ENCODE measurements around the gene ADAM15.

The ADAM15 gene

DNA sequence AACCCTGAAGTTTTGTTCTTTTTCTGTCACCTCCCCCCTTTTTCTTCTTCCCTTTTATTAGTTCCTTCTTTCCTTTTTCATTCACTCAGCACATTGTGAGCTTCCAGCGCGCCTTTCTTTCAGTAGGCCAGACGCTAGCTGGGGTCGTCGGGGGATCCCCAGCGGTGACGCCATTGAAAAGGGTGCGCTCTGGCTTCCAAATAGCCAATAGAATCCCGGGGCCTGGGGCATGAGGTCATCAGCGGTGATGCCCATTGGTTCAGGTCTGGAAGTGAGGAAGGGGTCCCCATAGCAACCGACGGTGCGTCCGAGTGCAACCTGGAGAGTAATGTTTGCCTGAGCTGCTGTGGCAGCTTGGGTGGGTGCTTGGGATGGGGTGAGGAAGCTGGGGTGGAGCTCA lies 20.6 kb downstream of the ADAM15 start:
- H3K9me3 ChIP-seq (ENCODE audit: control insufficient read depth, low read length) = no peaks in the 10 kb centered on the region
- DNase-seq = no peak
- peaks cover 18% of the 10 kb centered on the region for H3K4me1 ChIP-seq (ENCODE audit: control insufficient read depth, insufficient read depth, low read length, poor library complexity, severe bottlenecking)
- peaks cover 14% of the 10 kb centered on the region for H3K36me3 ChIP-seq (ENCODE audit: control insufficient read depth, insufficient read depth, low read length)
- no peak overlapping the region for H3K27ac ChIP-seq (ENCODE audit: insufficient read depth, low read length, poor library complexity, severe bottlenecking)
- H3K4me3 ChIP-seq (ENCODE audit: insufficient read depth, low read depth, low read length, poor library complexity, severe bottlenecking) = no peak overlapping the region
- H3K27me3 ChIP-seq (replicated peaks; ENCODE audit: control insufficient read depth, insufficient read depth, low read length, poor library complexity, severe bottlenecking) = no peaks in the 10 kb centered on the region

DNA sequence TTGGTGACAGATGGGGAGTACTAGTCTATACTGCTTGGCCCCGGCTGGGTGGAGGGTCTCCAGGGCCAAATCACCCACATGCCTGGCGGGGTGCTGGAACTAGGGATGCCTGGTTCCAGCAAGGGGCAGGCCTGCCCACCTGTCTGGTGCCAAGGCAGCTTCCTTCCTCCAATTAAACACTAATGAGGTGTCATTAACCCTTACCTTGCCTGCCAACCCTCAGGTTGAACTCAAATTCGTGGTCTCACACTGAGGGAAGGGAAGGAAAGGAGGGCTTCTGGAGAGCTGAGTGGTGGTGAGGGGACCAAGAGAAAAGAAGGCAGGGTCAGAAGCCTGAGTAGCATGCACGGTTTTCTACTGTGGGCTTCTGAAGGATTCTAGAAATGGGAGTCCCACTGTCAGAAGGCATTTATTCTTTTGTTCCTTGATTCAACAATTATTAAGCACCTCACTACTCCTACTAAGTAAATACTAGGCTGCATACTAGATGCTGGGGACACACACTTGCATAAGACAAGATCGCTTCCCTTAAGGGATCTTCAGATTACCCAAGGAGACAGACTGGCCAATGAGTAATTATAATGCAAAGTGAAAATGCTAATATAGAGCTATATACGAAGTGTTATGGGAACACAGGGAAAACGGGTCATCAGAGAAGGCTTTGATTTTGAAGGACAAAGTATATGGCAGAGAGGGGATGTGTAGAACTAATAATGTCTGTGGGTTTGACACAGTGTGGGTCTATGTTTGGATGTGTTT lies 21.6 kb downstream of the ADAM15 start:
- no peak for DNase-seq
- H3K4me3 ChIP-seq (ENCODE audit: insufficient read depth, low read depth, low read length, poor library complexity, severe bottlenecking) = no peak overlapping the region
- H3K27ac ChIP-seq (ENCODE audit: insufficient read depth, low read length, poor library complexity, severe bottlenecking) = no peak overlapping the region
- H3K27me3 ChIP-seq (replicated peaks; ENCODE audit: control insufficient read depth, insufficient read depth, low read length, poor library complexity, severe bottlenecking) = no peaks in the 10 kb centered on the region
- peaks cover 18% of the 10 kb centered on the region for H3K4me1 ChIP-seq (ENCODE audit: control insufficient read depth, insufficient read depth, low read length, poor library complexity, severe bottlenecking)
- no peaks in the 10 kb centered on the region for H3K9me3 ChIP-seq (ENCODE audit: control insufficient read depth, low read length)
- H3K36me3 ChIP-seq (ENCODE audit: control insufficient read depth, insufficient read depth, low read length) = peaks cover 14% of the 10 kb centered on the region

DNA sequence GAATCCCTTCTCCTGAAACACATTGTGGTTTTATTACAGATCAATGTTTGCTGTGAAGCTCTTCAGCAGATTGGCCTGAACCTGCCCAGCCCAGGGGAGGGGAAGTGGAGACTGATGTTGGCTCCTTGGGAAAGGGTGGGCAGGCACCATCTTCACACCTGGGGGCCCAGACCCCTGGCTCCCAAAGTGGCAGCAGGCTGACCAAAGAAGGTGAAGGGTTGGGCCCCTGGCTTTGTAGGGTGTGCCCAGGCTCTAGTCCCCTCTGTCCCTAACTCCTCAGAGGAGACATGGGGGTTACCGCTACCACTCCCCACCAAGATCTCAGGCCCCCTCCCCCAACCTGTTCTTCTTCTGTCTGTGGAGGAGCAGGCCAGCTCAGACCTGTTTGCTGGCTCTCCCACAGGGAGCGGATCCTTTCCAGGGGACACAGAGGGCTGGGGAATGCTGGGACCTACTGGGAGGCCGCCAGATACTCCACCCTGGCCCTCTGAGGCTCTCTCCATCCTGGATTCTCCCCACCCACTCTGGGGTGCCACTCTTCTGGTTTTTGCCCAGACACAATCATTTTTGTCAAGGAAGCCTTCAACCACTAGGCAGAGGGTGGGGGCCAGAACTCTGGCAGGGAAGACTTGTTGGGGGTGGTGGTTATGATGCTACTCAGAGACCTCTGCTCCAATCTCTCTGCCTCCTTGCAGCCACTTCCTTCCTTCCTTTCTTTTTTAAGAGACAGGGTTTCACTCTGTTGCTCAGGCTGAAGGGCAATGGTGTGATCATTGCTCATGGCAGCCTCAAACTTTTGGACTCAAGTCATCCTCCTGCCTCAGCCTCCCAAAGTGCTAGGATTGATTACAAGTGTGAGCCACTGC lies 22.5 kb downstream of the ADAM15 start:
- Histone ChIP-seq H3K4me3 (ENCODE audit: insufficient read depth, low read depth, low read length, poor library complexity, severe bottlenecking) (no peak overlapping the region), H3K4me1 (ENCODE audit: control insufficient read depth, insufficient read depth, low read length, poor library complexity, severe bottlenecking) (peaks cover 18% of the 10 kb centered on the region), H3K9me3 (ENCODE audit: control insufficient read depth, low read length) (no peaks in the 10 kb centered on the region), H3K36me3 (ENCODE audit: control insufficient read depth, insufficient read depth, low read length) (peaks cover 12% of the 10 kb centered on the region), H3K27ac (ENCODE audit: insufficient read depth, low read length, poor library complexity, severe bottlenecking) (no peak overlapping the region), H3K27me3 (replicated peaks; ENCODE audit: control insufficient read depth, insufficient read depth, low read length, poor library complexity, severe bottlenecking) (no peaks in the 10 kb centered on the region)
- no peak for DNase-seq

DNA sequence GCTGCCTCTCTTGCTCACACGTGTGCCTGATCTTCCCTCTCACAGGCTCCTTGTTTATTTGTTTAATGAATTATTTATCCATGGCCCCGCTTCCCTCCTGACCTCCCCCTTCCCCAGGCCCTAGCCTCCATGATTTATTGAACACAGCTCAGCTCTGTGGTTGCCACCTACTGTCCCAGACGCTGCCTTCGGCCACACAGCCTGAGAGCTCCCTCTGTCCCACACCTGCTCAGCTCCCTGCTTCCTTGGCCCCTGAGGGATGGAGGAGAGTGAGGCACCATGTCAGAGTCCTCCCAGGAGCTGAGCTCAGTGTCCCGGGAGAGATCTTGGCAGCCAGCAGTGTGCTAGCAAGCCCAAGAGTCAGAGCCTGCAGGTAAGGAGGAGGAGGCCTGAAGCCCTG lies 24.4 kb downstream of the ADAM15 start:
- Histone ChIP-seq H3K27ac (ENCODE audit: insufficient read depth, low read length, poor library complexity, severe bottlenecking) (no peak overlapping the region), H3K36me3 (ENCODE audit: control insufficient read depth, insufficient read depth, low read length) (no peaks in the 10 kb centered on the region), H3K4me1 (ENCODE audit: control insufficient read depth, insufficient read depth, low read length, poor library complexity, severe bottlenecking) (peaks cover 30% of the 10 kb centered on the region), H3K4me3 (ENCODE audit: insufficient read depth, low read depth, low read length, poor library complexity, severe bottlenecking) (no peak overlapping the region), H3K9me3 (ENCODE audit: control insufficient read depth, low read length) (no peaks in the 10 kb centered on the region), H3K27me3 (replicated peaks; ENCODE audit: control insufficient read depth, insufficient read depth, low read length, poor library complexity, severe bottlenecking) (peaks cover 6% of the 10 kb centered on the region)
- DNase-seq = no peak

DNA sequence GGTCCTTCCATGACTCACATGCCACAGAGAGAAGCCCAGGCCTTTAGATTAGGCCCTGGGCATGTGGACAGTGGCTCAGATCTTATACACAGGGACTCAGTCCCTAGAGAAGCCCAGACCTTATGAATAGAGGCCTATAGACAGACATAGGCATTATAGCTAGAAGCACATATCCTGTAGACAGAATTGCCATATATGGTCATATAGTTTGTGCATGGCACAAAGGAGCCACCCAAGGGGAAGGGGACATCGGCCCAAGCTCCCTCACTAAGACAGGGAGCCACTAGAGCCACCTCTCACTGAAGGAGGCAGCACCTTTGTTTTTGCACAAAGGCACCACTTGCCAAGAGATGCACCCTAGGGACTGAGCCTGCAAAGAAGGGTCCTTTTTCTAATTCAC lies 25.3 kb downstream of the ADAM15 start:
- Histone ChIP-seq H3K9me3 (ENCODE audit: control insufficient read depth, low read length) (no peaks in the 10 kb centered on the region), H3K4me1 (ENCODE audit: control insufficient read depth, insufficient read depth, low read length, poor library complexity, severe bottlenecking) (peaks cover 31% of the 10 kb centered on the region)

DNA sequence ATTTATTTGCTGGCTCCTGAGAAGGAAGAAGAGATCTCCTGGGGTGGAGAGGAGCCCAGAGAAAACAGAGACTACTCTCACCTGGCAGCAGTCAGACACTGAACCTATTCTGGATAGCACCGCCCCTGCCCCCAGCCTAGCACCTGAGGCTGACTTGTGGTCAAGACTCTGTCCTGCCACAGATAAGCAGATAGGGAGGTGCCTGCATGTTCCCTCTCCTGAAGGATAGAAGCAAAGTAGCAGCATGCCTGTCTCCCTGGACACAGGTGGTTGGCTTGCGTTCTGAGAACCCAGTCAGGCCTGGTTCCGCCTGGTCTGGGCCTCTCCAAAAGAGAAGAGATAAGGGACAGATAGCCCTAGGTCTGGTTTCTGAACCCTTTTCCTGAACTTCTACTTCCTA lies 26.2 kb downstream of the ADAM15 start:
- no peaks in the 10 kb centered on the region for H3K36me3 ChIP-seq (ENCODE audit: control insufficient read depth, insufficient read depth, low read length)
- no peak for DNase-seq
- no peaks in the 10 kb centered on the region for H3K9me3 ChIP-seq (ENCODE audit: control insufficient read depth, low read length)
- H3K27ac ChIP-seq (ENCODE audit: insufficient read depth, low read length, poor library complexity, severe bottlenecking) = no peak overlapping the region
- H3K4me1 ChIP-seq (ENCODE audit: control insufficient read depth, insufficient read depth, low read length, poor library complexity, severe bottlenecking) = peaks cover 41% of the 10 kb centered on the region
- peaks cover 24% of the 10 kb centered on the region for H3K27me3 ChIP-seq (replicated peaks; ENCODE audit: control insufficient read depth, insufficient read depth, low read length, poor library complexity, severe bottlenecking)
- H3K4me3 ChIP-seq (ENCODE audit: insufficient read depth, low read depth, low read length, poor library complexity, severe bottlenecking) = no peak overlapping the region

More for the DNA sequence above, 25.3 kb downstream of the ADAM15 start:
- Histone ChIP-seq H3K27me3 (replicated peaks; ENCODE audit: control insufficient read depth, insufficient read depth, low read length, poor library complexity, severe bottlenecking) (peaks cover 14% of the 10 kb centered on the region), H3K27ac (ENCODE audit: insufficient read depth, low read length, poor library complexity, severe bottlenecking) (no peak overlapping the region), H3K4me3 (ENCODE audit: insufficient read depth, low read depth, low read length, poor library complexity, severe bottlenecking) (no peak overlapping the region), H3K36me3 (ENCODE audit: control insufficient read depth, insufficient read depth, low read length) (no peaks in the 10 kb centered on the region)
- no peak for DNase-seq

DNA sequence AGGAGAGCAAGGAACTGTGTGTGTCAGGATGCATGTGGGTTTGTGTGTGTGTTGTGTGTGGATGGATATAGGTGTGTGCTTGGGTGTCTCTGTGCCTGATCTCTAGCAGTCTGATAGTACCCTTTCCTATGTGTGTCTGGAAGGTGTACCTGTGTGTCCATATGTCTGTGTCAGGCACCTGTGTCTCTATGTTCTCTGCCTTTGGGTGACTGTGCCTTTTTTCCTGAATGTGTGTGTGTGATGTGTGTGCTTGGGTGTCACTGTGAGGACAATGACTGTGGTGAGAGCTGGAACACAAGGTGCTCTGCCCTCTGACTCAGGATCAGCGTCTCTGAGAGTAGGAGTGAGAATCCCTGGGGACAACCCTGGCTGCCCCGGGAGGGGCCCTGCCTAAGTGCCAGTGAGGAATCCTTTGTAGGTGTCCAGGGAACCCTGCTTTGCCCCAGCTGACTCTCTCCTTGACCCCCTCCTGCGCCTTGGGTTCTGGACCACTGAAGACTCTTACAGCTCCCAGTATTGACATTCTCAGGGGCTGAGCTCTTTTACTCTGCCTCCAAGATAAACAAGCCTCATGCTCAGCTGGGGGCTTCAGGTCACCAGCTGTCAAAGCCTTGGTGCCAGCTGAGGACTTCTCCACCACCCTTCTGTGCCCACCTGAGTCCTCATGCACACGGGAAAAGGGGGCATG lies 26.8 kb downstream of the ADAM15 start:
- Histone ChIP-seq H3K27ac (ENCODE audit: insufficient read depth, low read length, poor library complexity, severe bottlenecking) (no peak overlapping the region), H3K9me3 (ENCODE audit: control insufficient read depth, low read length) (no peaks in the 10 kb centered on the region), H3K36me3 (ENCODE audit: control insufficient read depth, insufficient read depth, low read length) (no peaks in the 10 kb centered on the region), H3K27me3 (replicated peaks; ENCODE audit: control insufficient read depth, insufficient read depth, low read length, poor library complexity, severe bottlenecking) (peaks cover 30% of the 10 kb centered on the region), H3K4me3 (ENCODE audit: insufficient read depth, low read depth, low read length, poor library complexity, severe bottlenecking) (no peak overlapping the region), H3K4me1 (ENCODE audit: control insufficient read depth, insufficient read depth, low read length, poor library complexity, severe bottlenecking) (peaks cover 47% of the 10 kb centered on the region)
- DNase-seq = no peak

DNA sequence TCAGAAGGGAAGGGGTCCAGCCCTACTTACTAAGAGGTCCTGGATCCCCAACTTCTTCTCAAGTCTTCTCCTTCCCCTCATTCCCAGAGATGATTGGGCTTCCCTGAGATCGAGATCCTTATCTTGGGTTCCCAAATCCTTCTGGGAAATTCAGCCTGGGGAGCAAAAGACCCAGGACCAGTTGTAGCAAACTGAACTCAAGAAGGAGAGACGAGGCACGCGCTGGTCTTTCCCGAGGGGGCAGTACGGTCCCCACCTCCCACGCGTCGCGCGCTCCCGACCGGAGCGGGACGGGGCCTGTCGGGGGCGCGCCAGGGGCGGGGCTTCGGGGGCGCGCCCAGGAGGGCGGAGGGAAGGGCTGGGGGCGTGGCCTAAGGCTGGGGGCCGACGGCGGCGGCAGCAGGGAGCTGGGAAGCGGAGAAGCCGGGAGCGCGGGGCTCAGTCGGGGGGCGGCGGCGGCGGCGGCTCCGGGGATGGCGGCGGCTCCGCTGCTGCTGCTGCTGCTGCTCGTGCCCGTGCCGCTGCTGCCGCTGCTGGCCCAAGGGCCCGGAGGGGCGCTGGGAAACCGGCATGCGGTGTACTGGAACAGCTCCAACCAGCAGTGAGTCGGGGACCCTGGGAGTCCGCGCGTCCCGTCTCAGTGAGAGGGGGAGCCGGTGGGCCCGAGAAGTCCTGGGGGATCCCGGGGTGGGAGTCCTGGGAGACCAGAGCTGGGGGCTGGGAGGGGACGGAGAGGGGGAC lies 27.5 kb downstream of the ADAM15 start, which contains the start of gene EFNA3:
Gene EFNA3 (plus strand): TSS at position 369 of the 741 bp plus-strand sequence. CDS start 105 bp downstream, at position 474.
- Histone ChIP-seq H3K27me3 (replicated peaks; ENCODE audit: control insufficient read depth, insufficient read depth, low read length, poor library complexity, severe bottlenecking) (peaks cover 37% of the 10 kb centered on the region), H3K4me3 (ENCODE audit: insufficient read depth, low read depth, low read length, poor library complexity, severe bottlenecking) (peak within 1 kb of the TSS; percentile 50), H3K4me1 (ENCODE audit: control insufficient read depth, insufficient read depth, low read length, poor library complexity, severe bottlenecking) (peaks cover 49% of the 10 kb centered on the region), H3K36me3 (ENCODE audit: control insufficient read depth, insufficient read depth, low read length) (no peaks in the 10 kb centered on the region), H3K27ac (ENCODE audit: insufficient read depth, low read length, poor library complexity, severe bottlenecking) (no peak within 1 kb of the TSS), H3K9me3 (ENCODE audit: control insufficient read depth, low read length) (no peaks in the 10 kb centered on the region)
- DNase-seq = peak; percentile 43 to 60 (median 54)

DNA sequence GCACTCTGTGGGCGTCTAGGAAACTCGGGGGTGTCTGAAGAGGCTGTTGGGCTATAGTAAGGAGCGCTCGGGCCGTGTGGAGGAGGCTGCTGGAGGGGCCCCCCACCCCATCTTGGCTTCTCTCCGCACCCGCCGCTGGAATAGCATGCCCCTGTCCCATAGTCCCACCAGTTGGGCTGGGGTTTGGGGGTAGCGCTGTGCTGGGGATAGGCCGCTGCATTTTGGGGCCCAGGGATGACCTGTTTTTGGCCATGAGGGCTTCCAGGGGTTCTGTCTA lies 28.0 kb downstream of the ADAM15 start:
- no peak overlapping the region for H3K27ac ChIP-seq (ENCODE audit: insufficient read depth, low read length, poor library complexity, severe bottlenecking)
- H3K36me3 ChIP-seq (ENCODE audit: control insufficient read depth, insufficient read depth, low read length) = no peaks in the 10 kb centered on the region
- no peak for DNase-seq
- peaks cover 50% of the 10 kb centered on the region for H3K4me1 ChIP-seq (ENCODE audit: control insufficient read depth, insufficient read depth, low read length, poor library complexity, severe bottlenecking)
- no peaks in the 10 kb centered on the region for H3K9me3 ChIP-seq (ENCODE audit: control insufficient read depth, low read length)
- peak overlapping the region; percentile 50 for H3K4me3 ChIP-seq (ENCODE audit: insufficient read depth, low read depth, low read length, poor library complexity, severe bottlenecking)
- peaks cover 42% of the 10 kb centered on the region for H3K27me3 ChIP-seq (replicated peaks; ENCODE audit: control insufficient read depth, insufficient read depth, low read length, poor library complexity, severe bottlenecking)
